Adrenal gland (tissue), 5 donors: ENCODE measurements around the gene NISCH.

Source experiments
- CTCF ChIP-seq, 6 experiments: fragments of 450-650 bp in 4 of 6; fragments of 200-600 bp in 2 of 6; sonication (generic) in 1 of 6; IDR thresholded peaks; 1 replicate in 5 of 6; 2 replicates in 1 of 6; pipeline versions ENCODE4 v1.5.1 to v1.8.0; 2016 to 2021; ENCODE audit warnings: antibody characterized with exemption in 6 of 6, mild to moderate bottlenecking in 2 of 6, moderate library complexity in 1 of 6
- POLR2A ChIP-seq, 2 donors: fragments of 450-650 bp; IDR thresholded peaks; one replicate each; pipeline ENCODE4 v1.6.1; 2017; ENCODE audit warnings: antibody characterized with exemption in 2 of 2, mild to moderate bottlenecking in 2 of 2, moderate library complexity in 1 of 2
- donor health status: DM: no; HTN: no; CAD: no.

GRCh38 chr3:52495777-52496602 lies 40.6 kb downstream of the NISCH start:
- no peak for TF ChIP-seq CTCF (IDR thresholded peaks at IDR 0.05)
- TF ChIP-seq POLR2A (IDR thresholded peaks at IDR 0.05): peak in 1 of 2 donors; percentile 70
